Measurements from ENCODE around the gene RIPK4. TPM values are rescaled to one million over a fixed set of nuclear protein-coding genes. Genes with fewer than 3 reads are reported as not detected.

The RIPK4 gene
- total RNA-seq, 2 experiments from 2014 or later, result not detected

DNA sequence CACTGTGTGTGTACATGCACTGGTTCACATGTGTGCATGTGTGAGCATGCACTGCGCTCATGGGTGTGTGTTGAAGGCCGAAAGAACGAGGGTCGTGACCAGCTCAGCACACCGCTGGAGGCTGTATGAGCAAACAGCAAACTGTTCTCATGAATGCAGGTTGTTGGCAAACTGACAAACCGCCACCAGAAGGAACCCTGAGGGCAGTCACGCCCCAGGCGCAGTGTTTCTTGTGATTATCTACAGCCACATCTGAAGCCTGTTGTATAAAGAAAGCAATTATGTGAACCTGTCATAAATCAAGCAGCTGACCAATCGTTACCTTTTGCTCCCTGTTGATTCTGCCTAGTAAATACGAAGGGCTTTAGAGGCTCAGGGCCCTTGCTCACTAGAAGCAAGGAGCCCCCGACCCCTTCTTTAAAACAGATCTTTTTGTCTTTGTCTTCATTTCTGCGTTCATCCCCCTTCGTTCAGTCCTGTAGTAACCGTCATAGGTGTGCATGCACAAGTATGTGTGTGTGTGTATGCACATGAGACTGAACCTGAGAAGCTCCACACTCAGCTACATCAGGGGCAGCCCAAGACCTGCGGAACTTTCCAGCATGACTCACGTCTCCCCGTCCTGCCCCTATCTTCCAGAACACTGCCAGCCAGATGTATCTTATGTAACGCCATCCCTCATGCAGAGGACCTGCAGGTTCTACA is 16.8 kb upstream of the RIPK4 start:
- Mint-ChIP-seq H3K9me3 (ENCODE audit: low read depth) (no peaks in the 10 kb centered on the region), H3K27me3 (peaks cover 54% of the 10 kb centered on the region), H3K27ac (no peak overlapping the region), H3K4me3 (no peak overlapping the region), H3K4me1 (peaks cover 3% of the 10 kb centered on the region), H3K36me3 (no peaks in the 10 kb centered on the region)
- CTCF ChIA-PET, result no interaction called here
- ATAC-seq, result no peak
- DNase-seq, result no peak

DNA sequence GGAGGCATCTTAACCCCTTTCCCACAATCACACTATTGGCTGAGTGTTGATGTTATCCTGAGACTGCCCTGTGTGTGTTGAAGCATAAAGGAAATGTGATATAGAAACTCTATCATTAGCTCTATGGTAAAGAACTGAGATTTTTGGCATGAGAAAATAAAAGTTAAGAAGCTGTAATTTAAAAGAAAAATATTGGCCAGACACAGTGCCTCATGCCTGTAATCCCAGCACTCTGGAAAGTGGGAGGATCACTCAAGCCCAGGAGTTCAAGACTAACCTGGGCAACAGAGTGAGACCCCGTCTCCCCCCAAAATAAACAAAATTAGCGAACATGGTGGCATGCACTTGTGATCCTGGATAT is 14.2 kb upstream of the RIPK4 start:
- no peaks in the 10 kb centered on the region for H3K36me3 Mint-ChIP-seq
- DNase-seq, result no peak
- ATAC-seq, result no peak
- no peak overlapping the region for H3K27ac Mint-ChIP-seq
- H3K9me3 Mint-ChIP-seq (ENCODE audit: low read depth), result no peaks in the 10 kb centered on the region
- peaks cover 3% of the 10 kb centered on the region for H3K4me1 Mint-ChIP-seq
- H3K27me3 Mint-ChIP-seq, result peaks cover 52% of the 10 kb centered on the region
- H3K4me3 Mint-ChIP-seq, result no peak overlapping the region
- CTCF ChIA-PET, result no interaction called here

DNA sequence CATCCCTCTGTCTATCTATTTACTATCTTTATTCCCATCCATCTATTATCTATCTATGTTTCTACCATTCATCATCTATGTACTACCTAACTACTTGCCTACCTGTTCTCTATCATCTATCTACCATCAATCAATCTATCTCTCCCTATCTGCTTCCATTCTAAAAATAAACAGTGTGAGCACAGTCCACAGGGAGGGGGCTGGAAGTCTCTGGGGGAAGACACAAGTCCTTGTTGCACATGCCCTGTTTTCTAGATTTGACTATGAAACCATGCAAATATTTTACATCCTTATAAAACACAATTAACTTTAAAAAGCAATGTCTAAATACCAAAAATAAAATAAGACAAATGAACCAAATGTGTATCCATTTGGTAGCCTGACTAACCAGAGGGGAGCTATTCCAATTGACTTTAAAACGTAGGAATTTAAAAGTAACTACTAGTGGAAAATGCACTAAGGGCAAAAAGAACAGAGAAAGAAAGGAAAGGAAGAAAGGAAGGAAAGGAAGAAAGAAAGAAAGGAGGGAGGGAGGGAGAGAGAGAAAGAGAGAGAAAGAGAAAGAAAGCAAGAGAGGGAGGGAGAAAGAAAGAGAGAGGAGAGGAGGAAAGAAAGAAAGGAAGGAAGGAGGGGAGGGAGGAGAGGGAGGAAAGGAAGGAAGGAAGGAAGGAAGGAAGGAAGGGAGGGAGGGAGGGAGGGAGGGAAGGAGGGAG is 13.6 kb upstream of the RIPK4 start:
- no peak for ATAC-seq
- H3K4me3 Mint-ChIP-seq, result no peak overlapping the region
- H3K27me3 Mint-ChIP-seq, result peaks cover 57% of the 10 kb centered on the region
- H3K4me1 Mint-ChIP-seq, result peaks cover 3% of the 10 kb centered on the region
- H3K36me3 Mint-ChIP-seq, result no peaks in the 10 kb centered on the region
- CTCF ChIA-PET, result no interaction called here
- H3K27ac Mint-ChIP-seq, result no peak overlapping the region
- H3K9me3 Mint-ChIP-seq (ENCODE audit: low read depth), result no peaks in the 10 kb centered on the region
- no peak for DNase-seq

DNA sequence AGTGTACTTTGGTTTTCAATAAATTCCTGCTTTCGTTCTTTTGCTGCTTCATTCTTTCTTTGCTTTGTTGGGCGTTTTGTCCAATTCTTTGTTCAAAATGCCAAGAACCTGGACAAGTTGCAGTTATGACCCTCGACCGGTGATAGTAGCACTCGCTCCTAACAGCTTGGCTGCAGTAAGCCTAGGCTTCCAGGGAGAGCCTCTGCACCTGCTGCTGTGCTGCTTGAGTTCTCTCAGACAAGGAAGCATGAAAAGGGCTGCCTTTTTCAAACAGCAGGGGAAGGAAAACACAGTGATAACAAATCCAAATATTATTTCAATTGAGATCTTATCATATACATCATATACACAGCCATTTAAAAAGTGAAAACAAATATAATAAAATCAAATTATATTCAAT is 12.8 kb upstream of the RIPK4 start:
- Mint-ChIP-seq H3K27ac (no peak overlapping the region), H3K9me3 (ENCODE audit: low read depth) (no peaks in the 10 kb centered on the region), H3K4me3 (no peak overlapping the region), H3K36me3 (no peaks in the 10 kb centered on the region), H3K27me3 (peaks cover 61% of the 10 kb centered on the region), H3K4me1 (peaks cover 3% of the 10 kb centered on the region)
- no peak for DNase-seq
- CTCF ChIA-PET, result no interaction called here
- no peak for ATAC-seq

DNA sequence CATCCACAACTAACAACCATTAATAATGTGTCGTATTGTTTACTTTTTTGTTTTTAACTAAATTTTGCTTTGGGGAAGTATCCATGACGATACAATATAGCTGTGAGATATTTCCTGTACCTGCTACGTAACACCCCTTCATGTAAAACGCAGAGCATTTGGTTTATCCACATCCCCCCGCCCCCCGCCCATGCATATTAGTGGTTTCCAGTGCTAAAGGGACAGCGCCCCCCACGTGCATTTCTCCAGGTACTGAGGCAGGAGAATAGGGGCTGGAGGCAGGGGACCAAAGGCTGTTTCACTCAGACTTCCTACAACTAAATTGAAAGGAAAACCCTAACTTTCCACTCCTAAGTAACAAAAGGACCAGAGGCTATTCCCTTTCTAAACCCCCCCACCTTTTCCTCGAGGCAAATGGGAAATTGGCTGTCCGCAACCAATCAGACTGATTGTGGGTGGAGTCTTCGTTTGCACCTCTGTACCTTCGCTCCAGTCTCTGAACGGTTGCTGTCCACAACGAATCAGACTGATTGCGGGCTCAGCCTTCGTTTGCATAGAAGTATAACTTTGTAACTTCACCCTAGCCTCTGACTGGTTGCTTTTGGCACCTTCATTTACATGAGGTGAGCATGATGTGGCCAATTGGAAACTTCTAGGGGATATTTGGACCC is 12.2 kb upstream of the RIPK4 start:
- Mint-ChIP-seq H3K9me3 (ENCODE audit: low read depth) (no peaks in the 10 kb centered on the region), H3K36me3 (no peaks in the 10 kb centered on the region), H3K27ac (no peak overlapping the region), H3K4me3 (no peak overlapping the region), H3K27me3 (peaks cover 62% of the 10 kb centered on the region), H3K4me1 (peaks cover 3% of the 10 kb centered on the region)
- DNase-seq, result no peak
- ATAC-seq, result no peak
- CTCF ChIA-PET, result interaction anchor here (0.7 kb wide), 1 partner anchor 496 kb away, joined by 4 read pairs; no protein-coding TSS in a partner anchor

DNA sequence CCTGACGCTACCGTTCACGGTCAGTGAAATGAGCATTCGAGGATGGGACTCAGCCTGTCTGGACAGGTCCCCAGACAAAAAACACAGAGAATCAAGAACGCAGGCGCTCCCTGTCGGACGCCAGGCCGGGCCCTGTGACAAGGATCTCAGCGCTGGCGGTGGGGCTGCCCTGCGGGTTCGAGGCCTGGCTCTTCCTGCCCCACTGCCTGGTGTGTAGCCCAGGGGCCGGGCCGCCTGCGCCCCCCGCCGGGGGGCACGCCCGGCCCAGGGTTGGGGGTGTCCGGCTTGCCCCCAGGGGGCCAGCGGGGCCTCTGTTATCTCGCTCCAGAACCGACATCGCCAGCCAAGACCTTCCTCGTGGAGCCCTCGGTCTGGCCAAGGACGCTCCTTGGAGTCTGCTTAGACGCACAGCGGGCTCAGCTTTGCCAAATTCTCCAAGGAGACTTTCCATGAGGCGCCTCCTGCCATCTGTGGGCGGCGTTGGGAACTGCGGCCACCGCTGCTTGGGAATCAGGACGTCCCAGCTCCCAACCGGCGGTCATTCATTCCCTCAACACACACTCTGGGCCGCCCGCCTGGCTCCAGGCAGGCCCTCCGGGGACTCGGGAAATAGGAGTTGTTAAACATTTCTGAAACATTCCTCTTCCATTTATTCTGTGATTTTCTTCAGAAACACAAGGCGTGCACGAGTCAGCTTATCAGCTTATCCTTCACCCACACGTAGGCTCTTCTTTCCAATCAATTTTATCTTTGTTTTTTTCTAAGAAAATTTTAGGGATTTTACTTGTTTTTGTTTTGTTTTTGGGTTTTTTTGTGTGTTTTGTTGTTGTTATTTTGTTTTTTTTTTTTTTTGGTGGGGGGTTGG is 11.3 kb upstream of the RIPK4 start:
- Mint-ChIP-seq H3K27me3 (peaks cover 56% of the 10 kb centered on the region), H3K36me3 (no peaks in the 10 kb centered on the region), H3K9me3 (ENCODE audit: low read depth) (no peaks in the 10 kb centered on the region), H3K4me3 (no peak overlapping the region), H3K4me1 (no peaks in the 10 kb centered on the region), H3K27ac (no peak overlapping the region)
- no peak for DNase-seq
- CTCF ChIA-PET, result interaction anchor here (0.7 to 0.8 kb wide), 3 partner anchors 166 to 495 kb away, joined by 3 to 4 read pairs (median 3); no protein-coding TSS in a partner anchor
- peak; percentile 27 for ATAC-seq

DNA sequence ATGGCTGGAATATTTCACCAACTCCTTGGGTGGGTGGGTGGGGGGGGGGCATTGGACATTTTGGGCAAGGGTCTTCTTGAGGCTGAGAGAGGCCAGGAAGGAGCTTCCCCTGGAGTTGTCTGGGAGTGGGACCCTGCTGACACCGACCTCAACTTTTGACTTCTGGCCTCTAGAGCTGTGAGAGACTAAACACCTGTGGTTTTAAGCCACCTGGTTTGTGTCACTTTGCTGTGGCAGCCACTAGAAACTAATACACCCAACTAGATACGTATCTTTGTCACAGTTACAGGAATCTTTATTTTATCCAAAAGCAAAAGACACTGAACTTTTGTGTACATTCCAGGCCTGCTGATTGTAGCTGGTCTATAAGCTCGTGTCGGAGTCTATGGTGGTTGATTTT is 9.9 kb upstream of the RIPK4 start:
- H3K4me3 Mint-ChIP-seq, result no peak overlapping the region
- no peak for ATAC-seq
- no peaks in the 10 kb centered on the region for H3K4me1 Mint-ChIP-seq
- CTCF ChIA-PET, result interaction anchor here (1.0 kb wide), 1 partner anchor 494 kb away, joined by 3 read pairs; no protein-coding TSS in a partner anchor
- no peak for DNase-seq
- no peak overlapping the region for H3K27ac Mint-ChIP-seq
- no peaks in the 10 kb centered on the region for H3K36me3 Mint-ChIP-seq
- no peaks in the 10 kb centered on the region for H3K9me3 Mint-ChIP-seq (ENCODE audit: low read depth)
- peaks cover 56% of the 10 kb centered on the region for H3K27me3 Mint-ChIP-seq

DNA sequence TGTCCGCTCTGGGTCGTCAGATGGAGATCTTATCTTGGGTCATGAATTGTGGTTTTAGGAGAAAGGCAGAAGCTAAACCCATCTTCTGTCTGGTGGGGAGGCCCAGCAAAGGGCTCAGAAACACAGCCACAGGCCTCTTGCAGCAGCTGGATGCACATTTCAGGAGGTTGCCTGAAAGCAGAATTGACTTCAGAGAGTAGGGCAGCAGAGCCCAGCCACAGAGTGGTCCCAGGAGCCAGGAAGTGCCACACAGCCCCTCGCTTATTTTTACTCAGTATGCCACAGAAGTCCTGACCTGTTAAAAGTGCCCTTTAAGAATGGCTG is 8.3 kb upstream of the RIPK4 start:
- H3K36me3 Mint-ChIP-seq, result no peaks in the 10 kb centered on the region
- ATAC-seq (no peak), DNase-seq (no peak)
- peaks cover 59% of the 10 kb centered on the region for H3K27me3 Mint-ChIP-seq
- no peak overlapping the region for H3K4me3 Mint-ChIP-seq
- H3K27ac Mint-ChIP-seq, result no peak overlapping the region
- no peaks in the 10 kb centered on the region for H3K4me1 Mint-ChIP-seq
- CTCF ChIA-PET, result no interaction called here
- no peaks in the 10 kb centered on the region for H3K9me3 Mint-ChIP-seq (ENCODE audit: low read depth)

DNA sequence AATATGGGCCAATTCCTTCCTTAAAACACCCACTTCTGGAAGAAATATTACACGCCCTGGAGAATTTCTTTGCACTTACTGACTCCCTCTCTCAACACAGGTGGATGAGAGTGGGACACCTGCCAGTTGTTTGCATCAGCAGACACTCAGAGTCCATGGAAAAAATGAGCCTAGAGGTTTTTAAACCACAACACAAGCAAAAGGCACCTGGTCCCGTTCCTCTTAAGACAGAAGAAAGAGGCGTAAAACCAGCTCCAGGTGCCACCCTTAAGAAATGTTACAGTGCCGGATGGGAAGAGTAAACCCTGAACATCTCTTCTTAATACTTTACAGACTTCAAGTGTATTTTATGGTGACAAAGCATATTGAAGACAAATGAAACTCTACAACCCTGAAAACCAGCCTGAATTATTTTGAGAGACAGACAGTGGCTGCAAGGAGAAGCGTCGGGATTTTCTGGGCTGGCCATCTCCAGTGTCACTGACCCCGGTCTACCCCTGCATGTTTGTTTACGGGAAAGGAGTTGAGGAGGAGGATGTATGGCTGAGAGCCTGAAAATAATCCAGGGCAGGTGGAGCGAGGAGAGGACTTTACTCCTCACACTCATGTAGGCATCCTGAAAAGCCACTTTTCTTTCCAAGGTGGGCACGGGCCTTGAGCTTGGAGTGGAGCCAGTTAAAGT is 7.8 kb upstream of the RIPK4 start:
- Mint-ChIP-seq H3K27ac (no peak overlapping the region), H3K27me3 (peaks cover 62% of the 10 kb centered on the region), H3K4me3 (no peak overlapping the region), H3K4me1 (no peaks in the 10 kb centered on the region), H3K36me3 (no peaks in the 10 kb centered on the region), H3K9me3 (ENCODE audit: low read depth) (no peaks in the 10 kb centered on the region)
- no peak for DNase-seq
- ATAC-seq, result no peak
- CTCF ChIA-PET, result no interaction called here

DNA sequence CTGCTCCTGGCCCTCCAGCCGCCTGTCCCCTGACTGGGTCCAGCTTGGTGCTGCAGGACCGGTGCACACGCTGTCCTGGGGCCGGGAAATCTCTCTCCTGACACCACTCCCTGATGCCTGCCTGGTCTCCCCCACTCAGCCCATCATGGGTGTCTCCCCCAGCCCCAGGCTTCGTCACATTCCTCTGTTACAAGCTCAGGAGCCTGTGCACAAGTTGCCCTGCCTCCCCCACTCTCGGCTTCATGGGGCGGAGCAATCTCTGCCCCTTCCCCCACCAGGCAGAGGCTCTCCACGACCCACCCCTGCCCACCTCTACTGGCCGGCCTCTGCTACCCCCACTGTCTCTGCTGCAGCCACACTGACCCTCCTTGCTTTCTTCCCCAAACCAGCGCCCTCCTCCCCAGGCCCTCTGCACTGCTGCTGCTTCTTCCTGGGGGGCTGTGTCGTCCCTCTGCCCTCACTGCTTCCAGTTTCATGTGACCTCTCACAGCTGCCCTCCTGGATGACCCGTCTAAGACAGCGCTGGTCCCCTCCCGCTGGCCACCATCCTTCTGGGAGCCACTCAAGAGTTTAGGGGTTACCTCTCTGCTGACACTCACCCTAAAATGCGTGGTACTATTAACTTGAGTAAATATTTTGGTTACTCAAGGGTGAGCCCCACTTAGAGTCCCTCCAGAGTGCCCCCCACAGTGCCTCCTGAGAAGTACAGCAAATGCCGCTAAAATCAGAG is 5.7 kb upstream of the RIPK4 start:
- peaks cover 17% of the 10 kb centered on the region for H3K4me1 Mint-ChIP-seq
- H3K27me3 Mint-ChIP-seq, result peaks cover 67% of the 10 kb centered on the region
- no peak overlapping the region for H3K27ac Mint-ChIP-seq
- no peak overlapping the region for H3K4me3 Mint-ChIP-seq
- CTCF ChIA-PET, result no interaction called here
- ATAC-seq (no peak), DNase-seq (no peak)
- no peaks in the 10 kb centered on the region for H3K9me3 Mint-ChIP-seq (ENCODE audit: low read depth)
- peaks cover 2% of the 10 kb centered on the region for H3K36me3 Mint-ChIP-seq

DNA sequence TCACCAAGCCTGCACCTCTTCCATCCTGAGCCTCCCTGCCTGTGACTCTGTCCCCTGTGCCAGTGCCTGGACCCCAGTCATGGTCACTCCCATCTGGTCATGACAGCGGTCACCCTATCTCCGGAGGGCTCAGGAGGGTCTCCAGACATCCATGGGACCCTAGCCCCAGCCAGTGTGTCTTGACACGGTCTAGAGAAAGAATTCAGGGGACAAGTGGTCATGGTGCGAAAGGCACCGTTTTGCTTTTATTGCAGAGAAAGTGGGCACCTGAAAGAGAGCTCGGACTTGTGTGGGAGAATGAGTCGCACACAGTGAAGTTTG is 4.7 kb upstream of the RIPK4 start:
- peaks cover 22% of the 10 kb centered on the region for H3K4me1 Mint-ChIP-seq
- H3K27me3 Mint-ChIP-seq, result peaks cover 69% of the 10 kb centered on the region
- peaks cover 6% of the 10 kb centered on the region for H3K36me3 Mint-ChIP-seq
- DNase-seq (no peak), ATAC-seq (no peak)
- no peaks in the 10 kb centered on the region for H3K9me3 Mint-ChIP-seq (ENCODE audit: low read depth)
- H3K4me3 Mint-ChIP-seq, result no peak overlapping the region
- no peak overlapping the region for H3K27ac Mint-ChIP-seq
- CTCF ChIA-PET, result no interaction called here

DNA sequence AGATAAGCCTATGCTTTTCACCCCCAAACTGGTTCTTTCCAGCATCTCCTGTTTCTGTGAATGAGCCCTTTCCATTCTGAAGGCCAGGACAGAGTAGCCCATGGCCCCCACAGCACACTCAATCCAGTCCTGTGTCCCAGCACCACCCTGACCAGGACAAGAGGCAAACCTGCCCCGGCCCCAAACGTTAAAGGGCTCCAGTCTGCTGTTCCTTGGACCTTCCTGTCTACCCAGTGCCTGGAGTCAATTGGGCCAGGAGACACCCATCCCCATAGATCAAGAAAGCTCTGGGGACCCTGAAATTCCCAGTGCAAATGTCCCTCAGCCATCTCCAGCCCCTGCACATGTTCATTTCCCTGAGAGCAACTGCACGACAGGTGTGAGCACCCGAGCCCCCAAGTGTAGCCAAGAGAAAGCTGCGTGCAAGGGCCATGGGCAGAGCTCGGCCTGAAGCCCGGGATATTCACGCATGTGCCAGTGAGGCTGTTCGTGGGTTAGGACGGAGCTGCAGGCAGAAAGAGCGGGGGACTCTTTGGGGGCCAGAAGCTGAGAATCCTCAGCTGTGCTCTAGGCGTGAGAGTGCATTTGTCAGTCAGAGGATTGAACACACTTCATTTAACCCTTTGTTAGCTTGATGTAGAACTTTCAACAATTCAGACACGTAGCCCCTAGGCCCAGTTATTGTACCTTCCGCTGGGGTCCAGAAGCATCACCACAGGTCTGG is 4.2 kb upstream of the RIPK4 start:
- Mint-ChIP-seq H3K36me3 (peaks cover 6% of the 10 kb centered on the region), H3K4me1 (peaks cover 22% of the 10 kb centered on the region), H3K4me3 (no peak overlapping the region), H3K9me3 (ENCODE audit: low read depth) (no peaks in the 10 kb centered on the region), H3K27me3 (peaks cover 69% of the 10 kb centered on the region), H3K27ac (no peak overlapping the region)
- CTCF ChIA-PET, result no interaction called here
- ATAC-seq (no peak), DNase-seq (no peak)
